GM20431 (cell line): Measurements from ENCODE around the gene SLC9A4.
"Not testable (repeated sequence)": the region's sequence is repeated elsewhere in the genome, so short reads cannot be mapped to it uniquely, and the experiment has no call there.

ENCODE experiments used
- in situ Hi-C: fragments of 300-500 bp; cut with MseI, MboI; formaldehyde crosslinking; loops from one replicate; pipeline ENCODE4 v1.15.0; 2020; ENCODE audit warnings: low sequenced_read_pairs; ENCODE audit not compliant: unreplicated experiment

The SLC9A4 gene

GRCh38 chr2:102523651-102524050, 50.6 kb downstream of the SLC9A4 start:
- in situ Hi-C loops: no loop called here

DNA sequence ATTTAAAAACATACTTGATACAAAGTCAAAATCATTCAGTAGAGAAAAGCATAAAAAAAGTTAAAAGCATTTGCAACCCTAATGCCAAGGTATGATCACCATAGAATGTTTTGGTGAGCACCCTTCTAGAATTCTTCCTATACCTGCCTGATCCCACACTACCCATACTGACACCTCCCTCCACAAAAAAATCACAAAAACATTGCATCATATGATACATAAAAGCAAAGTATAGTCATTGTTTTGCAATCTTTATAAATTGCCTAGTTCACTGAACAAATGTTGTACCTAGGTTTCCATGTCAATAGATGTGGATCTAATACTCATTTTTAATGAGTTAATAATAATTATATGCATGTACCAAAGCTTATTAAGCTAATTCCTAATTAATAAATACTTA, 54.1 kb downstream of the SLC9A4 start:
- in situ Hi-C loops: no loop called here

DNA sequence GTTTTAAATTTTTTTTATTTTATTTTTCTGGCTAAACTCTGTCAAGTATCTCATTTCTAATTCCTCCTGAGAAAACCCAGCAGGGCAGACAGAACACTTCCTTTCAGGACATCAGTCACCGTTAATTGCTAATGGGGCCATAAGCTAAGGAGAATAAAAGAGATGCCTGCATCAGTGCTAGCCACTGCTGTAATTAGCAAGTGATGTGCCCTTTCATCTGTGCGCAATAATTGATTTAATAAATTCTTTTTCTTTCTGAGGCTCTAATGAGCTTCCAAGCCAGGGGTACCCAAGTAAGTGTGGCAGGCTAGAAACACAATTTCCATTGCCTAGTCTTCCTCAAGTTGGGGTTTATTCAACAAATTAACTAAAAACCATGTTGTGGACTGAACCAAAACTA, 65.5 kb downstream of the SLC9A4 start:
- in situ Hi-C loops: no loop called here

GRCh38 chr2:102540882-102541281, 67.9 kb downstream of the SLC9A4 start:
- in situ Hi-C loops: no loop called here

DNA sequence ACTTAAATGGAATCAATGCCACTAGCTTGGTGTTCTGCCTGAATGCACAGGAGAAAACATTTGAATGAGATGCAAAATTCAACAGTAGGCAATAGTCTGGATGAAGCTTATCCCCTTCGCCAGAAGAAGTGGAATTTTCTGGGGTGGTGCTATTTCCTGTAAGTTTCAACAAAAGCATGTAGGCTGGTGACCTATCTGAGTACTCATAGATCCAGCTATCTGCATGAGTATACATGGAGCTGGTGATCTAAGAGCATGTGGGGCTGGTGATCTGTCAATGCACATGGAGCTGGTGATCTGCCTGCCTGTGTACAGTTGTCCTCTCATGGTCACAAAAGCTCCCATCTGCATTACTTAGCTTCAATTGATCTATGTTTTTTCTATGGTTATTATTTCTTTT, 71.2 kb downstream of the SLC9A4 start:
- in situ Hi-C loops: no loop called here

DNA sequence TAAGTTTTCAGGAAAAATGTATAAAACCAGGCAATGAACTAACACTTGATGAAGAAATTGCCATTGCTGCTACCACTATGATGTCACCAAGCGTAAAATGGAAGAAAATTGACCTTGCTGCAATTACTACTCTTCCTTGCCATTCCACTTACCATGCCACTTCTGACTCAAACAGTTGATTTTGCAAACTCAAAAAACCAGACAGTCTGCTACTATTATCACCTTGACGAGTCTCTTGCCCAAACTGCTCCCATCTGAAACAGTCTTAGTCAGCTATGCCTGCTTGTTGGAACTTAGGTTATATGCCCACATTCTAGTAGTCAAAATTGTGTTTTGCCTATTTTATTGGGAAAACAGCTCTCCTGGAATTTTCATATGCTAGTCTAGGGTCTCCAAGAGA, 74.4 kb downstream of the SLC9A4 start:
- in situ Hi-C loops: no loop called here

DNA sequence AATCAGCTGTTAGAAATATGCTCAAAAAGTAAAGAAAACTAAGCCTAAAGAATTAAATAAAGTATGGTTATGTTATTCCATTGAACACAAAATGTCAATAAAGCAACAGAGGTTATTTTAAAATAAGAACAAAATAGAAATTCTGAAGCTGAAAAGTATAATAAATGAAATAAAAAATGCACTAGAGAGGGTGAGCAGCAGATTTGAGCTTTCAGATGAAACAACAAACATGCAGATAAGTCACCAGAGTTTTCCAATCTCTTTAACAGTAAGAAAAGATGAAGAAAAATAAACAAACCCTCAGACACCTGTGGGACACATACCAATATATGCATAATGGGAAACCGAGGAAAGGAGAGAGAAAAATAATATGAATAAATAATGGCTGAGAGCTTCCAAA, 76.0 kb downstream of the SLC9A4 start:
- in situ Hi-C loops: no loop called here

DNA sequence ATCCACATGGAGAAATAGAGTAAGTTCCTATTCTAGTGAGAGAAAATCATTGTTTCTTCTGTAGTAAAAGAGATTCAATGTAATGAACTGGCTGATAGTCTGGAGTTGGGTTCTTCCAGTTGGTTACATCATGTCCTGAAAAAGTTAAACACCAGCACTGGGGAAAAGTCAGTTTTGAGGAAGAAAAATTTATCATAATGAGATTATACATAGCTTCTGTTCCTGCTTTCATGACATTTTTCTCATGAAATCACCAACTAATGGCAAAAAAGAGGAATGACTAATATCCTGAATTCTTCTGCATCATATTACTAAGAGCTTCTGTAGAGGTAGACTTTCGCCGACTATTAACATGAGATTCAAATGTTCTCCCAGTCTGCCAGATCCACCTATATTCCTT, 77.1 kb downstream of the SLC9A4 start:
- in situ Hi-C loops: no loop called here

- in situ Hi-C loops: no loop called here
These were observed 78.5 kb downstream of the SLC9A4 start for GRCh38 chr2:102551329-102552096.

GRCh38 chr2:102553601-102554000, 80.6 kb downstream of the SLC9A4 start:
- in situ Hi-C loops: no loop called here

DNA sequence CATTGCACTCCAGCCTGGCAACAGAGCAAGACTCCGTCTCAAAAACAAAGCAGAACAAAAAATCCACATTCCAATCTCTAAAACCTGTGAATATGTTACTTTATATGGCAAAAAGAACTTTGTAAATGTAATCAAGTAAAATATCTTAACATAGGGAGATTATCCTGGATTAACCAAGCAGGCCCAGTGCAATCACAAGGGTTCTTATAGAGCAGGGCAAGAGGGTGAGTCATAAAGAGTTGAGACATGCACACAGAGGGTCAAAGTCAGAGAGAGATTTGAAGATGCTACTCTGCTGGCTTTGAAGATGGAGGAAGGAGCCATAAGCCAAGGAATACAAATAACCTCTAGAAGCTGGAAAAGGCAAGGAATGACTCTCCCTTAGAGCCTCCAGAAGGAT, 85.4 kb downstream of the SLC9A4 start:
- in situ Hi-C loops: no loop called here

GRCh38 chr2:102562542-102562941, 89.5 kb downstream of the SLC9A4 start:
- in situ Hi-C loops: not testable (repeated sequence)

DNA sequence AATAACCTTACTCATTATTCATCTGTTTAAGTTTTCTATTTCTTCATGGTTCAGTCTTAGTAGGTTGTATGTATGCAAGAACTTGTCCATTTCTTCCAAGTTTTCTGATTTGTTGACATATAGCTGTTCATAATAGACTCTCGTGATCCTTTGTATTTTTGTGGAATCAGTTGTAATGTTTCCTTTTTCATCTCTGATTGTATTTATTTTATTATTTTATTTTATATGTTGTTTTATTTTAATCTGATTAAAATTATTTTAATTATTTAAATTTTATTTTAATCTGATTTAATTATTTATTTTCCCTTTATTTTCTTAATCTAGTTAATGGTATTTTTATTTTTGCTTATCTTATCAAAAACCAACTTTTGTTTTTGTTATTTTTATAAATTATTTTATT, 102.9 kb downstream of the SLC9A4 start:
- in situ Hi-C loops: no loop called here

DNA sequence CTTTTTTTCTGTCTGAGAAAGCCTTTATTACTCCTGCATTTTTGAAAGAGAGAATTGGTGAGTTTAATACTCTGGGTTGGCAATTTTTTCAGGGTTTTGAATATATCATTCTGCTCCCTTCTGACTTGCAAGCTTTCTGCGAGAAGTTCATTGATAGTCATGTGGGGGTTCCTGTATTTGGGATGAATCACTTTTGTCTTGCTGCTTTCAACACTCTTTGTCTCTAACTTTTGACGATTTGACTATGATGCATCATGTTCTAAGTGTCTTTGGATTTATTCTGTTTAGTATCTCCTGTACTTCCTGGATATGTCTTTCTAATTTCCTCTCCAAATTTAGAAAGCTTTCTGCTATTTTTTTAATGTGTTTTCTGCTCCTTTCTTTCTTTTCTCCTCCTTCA, 105.3 kb downstream of the SLC9A4 start:
- in situ Hi-C loops: no loop called here

- in situ Hi-C loops: no loop called here
These were observed 108.9 kb downstream of the SLC9A4 start for GRCh38 chr2:102581911-102582310.

DNA sequence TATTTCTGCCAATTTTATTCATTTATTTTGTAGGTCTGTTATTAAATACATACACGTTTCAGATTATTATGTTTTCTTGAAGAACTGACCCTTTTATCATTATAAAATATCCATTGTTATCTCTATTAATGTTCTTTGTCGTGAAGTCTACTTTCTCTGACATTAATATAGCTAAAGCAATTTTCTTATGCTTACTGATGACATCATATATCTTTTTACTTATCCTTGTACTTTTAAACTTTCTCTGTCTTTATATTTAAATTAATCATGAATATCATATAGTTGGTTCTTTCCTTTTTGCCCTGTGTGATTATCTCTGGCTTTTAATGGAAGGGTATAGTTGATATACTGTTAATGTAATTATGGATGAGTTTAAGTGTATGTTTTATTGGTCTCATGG, 109.8 kb downstream of the SLC9A4 start:
- in situ Hi-C loops: no loop called here
